ENCODE results near the gene TUBB4B.

TUBB4B gene

DNA sequence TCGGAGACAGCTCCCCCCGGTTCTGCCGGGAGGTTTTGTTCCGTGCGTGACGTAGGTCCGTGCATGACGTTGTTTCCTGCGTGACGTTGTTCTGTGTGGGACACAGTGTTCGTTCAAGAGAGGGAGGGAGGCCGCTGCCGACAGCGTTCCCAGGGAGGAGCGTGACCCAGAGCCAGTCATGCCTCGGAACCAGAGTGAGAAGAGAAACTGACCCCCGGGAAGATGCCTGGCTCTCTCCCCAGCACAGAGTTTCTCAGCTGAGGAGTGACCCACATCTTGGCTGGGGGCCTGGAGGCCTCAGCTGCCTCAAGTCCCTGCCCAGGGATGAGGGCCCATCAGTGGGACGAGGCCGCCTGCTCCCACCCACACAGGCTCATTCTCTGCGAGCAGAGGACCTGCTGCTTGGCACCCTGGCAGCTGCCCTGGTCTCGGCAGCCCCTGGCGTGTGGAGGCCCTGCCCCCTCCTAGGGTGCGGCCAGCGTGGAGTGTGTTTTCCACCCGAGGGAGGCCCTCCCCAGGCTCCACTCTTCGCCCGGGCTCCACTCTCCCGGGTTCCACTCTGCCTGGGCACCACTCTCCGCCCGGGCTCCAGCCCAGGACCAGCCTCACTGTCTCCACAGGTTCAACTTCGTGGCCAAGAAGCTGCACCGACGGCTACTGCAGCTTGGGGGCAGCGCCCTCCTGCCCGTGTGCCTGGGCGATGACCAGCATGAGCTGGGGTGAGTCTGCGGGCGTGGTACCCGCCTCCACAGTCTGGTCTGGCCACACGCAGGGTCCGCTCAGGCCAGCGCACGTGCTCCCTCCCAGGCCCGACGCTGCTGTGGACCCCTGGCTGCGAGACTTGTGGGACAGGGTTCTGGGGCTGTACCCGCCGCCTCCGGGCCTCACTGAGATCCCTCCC, 27.7 kb upstream of the TUBB4B start:
- no peak for DNase-seq

DNA sequence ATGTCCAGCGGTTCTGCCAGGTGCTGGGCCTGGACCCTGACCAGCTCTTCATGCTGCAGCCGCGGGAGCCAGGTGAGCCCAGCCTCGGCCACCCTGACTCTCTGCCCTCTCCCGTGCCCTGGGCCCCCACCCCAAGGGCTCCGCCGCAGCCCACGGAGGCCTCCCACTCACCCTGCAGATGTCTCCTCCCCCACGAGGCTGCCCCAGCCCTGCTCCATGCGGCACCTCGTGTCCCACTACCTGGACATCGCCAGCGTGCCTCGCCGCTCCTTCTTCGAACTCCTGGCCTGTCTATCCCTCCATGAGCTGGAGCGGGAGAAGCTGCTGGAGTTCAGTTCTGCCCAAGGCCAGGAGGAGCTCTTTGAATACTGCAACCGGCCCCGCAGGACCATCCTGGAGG, 26.5 kb upstream of the TUBB4B start:
- no peak for DNase-seq

DNA sequence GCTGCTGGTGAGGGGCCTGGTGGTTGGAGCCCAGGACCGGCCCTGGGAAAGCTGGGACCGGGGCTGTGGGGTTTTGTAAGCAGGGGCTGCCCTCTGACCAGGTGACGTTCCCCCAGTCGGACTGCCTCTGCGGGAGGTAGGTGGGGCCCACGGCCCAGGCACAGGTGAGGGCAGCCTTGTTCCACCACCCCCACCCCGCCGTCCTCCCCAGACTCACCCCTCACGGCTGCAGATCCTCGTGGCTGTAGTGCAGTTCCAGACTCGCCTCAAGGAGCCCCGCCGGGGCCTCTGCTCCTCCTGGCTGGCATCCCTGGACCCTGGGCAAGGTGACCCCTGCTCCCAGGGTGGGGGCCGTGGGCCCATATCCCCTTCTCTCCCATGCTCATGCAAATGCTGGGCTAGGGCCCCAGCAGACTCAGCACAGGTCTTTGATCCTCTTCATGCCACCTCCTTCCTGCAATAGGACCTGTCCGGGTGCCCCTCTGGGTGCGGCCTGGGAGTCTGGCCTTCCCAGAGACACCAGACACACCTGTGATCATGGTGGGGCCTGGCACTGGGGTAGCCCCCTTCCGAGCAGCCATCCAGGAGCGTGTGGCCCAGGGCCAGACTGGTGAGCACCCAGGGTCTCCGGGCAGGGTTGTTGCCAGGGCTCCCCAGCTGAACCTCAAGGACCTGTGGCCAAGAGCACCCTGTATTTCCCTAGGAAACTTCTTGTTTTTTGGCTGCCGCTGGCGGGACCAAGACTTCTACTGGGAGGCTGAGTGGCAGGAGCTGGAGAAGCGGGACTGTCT, 25.7 kb upstream of the TUBB4B start:
- no peak for DNase-seq

DNA sequence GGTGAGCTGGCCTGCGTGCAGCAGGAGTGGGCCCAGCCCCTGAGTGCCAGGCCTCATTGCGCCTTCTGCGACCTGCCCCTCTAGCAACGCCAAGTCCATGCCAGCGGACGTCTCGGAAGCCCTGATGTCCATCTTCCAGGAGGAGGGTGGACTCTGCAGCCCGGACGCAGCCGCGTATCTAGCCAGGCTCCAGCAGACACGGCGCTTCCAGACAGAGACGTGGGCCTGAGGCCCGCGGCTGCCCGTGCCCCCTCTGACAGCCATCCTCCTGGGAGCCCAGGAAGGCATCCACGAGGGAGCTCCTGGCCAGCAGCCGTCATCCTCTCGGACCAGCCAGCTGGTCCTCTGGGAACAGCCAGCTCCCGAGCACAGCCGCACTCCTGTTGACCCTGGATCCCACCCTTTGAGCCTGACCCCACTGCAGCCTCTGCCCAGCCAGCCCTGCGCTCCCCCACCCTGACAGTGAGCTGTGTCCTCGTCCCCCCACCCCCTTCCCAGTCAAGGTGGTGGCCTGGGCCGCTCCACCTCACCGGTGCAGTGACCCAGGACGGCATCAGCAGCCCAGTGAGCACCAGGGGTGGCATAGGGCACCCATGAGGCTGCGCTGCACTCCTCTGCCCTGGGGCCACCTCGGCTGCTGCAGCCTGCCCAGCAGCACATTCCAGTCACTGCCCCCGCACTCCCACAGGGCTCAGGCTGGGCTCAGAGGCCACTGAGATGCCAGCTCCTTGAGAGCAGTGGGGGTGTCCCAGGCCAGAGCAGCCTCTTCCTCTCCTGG, 24.7 kb upstream of the TUBB4B start:
- no peak for DNase-seq

DNA sequence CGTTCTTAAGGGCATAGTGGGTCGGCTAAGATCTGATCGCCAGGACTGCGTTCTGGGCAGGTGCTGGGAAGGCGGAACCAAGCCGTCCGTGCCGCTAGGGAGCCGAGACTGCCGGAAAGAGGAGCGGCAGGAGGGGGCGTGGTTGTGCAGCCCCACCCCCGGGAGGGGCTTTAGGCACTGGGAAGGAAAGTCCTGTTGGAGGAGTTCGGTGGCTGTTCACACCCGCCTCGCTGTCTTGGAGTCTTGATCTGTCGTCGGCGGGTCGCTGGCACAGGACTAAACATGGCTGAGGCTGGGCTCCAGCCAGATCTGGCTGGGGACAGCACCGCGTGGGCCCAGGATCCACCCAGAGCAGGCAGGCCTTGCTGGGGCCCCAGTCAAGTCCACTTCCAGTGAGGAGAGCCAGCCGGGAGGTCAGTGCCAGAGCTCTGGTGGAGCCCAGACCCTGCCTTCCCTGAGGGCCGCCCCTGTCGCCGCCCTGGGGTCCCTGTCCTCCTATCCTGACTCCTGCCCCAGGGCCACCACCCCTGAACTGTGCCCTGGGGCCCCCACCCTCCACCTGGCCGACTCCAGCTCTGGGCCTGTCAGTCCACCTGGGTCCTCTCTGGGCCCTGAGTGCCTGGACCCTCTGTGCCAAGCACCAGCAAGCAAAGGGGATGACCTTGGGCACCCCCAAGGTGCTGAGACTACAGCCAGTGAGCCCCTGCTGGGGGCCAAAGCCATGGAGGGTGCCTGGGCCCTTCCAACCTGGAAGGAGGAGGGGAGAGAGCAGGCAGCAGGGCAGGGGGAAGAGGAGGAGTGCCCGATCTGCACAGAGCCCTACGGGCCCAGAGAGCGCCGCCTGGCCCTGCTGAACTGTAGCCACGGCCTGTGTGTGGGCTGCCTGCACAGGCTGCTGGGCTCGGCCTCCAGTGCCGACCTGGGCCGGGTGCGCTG, 23.5 kb upstream of the TUBB4B start:
- DNase-seq, result no peak

DNA sequence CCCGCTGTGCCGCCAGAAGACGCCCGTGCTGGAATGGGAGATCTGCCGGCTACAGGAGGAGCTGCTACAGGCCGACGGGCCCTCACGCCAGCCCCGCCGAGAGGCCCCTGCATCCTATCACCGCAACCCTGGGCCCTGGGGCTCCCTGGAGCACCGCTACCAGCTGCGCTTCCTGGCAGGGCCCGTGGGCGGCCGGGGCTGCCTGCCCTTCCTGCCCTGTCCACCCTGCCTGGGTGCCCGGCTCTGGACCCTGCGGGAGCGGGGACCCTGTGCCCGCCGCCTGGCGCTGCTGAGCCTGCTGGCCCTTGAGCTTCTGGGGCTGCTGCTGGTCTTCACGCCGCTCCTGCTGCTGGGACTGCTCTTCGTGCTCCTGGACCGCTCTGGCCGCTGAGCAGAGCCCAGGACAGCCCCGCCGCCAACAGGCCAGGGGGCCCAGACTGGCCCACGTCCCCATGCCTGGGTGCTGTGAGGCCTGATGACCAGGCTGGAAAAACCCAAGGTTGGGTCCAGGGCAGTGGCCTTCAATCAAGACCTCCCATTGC, 22.8 kb upstream of the TUBB4B start:
- DNase-seq, result no peak

DNA sequence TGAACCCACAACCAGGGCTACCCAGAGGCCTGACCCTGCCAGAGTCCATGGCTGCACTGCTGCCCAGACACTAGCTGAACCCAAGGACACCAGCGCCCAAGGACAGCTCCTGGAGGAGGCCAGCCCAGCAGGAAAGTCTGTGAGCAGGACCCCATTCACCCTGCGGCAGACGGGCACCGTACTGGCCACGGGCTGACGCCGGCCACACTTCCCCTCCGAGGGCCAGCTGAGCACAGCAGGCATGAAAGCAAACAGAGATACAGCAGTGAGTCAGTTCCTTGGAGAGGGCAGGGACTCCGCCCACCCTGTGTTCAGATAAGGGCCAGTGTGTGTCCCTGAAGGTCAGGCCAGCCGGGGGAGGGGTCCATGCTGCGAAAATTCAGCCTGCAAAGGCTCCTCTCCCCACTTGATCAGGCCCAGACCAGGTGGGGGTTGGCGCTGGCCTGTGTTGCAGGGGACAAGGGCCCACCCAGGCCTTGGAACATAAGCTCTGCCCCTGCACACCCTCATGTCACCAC, 22.3 kb upstream of the TUBB4B start:
- DNase-seq, result no peak

DNA sequence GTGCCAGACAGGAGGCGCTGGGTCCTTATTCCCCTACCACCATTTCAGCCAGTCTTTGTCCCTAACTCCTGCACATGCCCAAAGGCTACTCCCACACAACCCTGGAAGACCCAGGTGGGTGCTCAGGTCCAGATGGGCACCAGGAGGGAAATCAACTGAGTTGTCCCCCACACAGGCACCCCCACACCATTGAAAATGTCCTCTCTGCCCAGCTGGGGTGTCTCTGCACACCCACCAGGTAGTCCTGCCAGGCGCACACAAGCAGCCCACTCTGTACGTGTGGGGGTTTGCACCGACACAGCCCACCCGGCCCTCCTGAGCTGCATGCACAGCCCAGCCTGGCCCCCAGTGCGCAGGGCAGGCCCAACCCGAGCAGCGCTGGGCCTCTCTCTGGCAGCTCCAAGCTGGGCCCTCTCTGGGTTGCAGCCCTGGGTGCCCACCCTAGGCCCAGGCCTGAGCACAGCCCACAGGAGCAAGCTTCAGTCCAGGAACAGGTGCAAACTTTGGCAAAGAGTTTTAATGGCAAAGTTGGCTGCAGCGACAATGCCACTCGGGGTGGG, 21.2 kb upstream of the TUBB4B start:
- no peak for DNase-seq

DNA sequence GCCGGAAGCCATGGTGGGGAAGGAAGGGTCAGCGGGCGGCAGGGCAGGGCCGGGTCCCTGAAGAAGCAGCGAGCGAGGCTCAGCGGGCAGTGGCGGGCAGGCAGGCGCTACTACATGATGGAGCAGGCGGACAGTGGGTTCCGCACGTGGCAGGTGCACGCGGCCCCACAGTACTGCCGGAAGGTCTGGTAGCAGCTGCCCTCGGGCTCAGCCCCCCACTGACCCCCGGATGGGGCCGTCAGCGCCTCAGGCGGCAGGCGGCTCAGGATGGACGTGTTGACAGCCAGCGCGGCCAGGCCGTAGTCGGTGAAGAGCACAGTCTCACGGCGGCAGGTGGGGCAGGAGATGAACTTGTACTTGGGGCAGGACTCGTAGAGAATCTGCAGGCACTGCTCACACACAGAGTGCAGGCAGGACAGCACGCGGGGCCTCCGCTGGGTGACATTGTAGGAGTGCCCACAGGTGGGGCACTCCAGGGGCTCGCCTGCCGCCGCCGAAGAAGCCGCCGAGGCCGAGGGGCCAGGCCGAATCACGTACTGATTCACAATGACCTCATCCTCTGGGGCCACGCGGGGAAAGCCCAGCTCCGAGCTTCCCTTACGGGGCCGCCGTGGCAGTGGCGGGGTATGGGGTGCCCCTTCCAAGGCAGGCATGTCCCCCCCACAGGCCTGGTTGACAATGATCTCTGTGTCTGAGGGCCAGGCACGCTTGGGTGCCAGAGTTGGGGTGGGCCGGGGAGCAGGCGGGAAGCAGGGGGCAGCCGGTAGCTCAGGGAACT, 20.6 kb upstream of the TUBB4B start:
- DNase-seq, result no peak

DNA sequence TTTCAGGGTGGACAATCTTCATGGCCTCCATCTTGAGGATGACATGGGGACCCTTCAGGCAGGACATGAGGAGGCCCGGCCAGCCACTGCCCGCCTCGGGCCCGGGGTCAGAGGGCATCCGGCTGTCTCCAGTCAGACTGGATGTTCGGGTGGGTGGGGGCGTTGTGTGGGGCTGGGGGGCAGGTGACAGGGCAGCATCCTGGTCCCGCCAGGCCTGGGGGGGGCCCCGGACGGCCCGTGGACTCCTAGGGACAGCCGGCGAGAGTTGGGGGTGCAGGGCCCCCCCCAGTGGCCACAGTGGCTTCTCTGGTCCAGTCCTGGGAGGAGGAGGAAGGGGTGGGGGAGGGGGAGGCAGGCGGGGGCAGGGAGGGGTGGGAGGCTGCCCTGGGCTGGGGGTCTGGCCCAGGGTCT, 20.0 kb upstream of the TUBB4B start:
- no peak for DNase-seq

DNA sequence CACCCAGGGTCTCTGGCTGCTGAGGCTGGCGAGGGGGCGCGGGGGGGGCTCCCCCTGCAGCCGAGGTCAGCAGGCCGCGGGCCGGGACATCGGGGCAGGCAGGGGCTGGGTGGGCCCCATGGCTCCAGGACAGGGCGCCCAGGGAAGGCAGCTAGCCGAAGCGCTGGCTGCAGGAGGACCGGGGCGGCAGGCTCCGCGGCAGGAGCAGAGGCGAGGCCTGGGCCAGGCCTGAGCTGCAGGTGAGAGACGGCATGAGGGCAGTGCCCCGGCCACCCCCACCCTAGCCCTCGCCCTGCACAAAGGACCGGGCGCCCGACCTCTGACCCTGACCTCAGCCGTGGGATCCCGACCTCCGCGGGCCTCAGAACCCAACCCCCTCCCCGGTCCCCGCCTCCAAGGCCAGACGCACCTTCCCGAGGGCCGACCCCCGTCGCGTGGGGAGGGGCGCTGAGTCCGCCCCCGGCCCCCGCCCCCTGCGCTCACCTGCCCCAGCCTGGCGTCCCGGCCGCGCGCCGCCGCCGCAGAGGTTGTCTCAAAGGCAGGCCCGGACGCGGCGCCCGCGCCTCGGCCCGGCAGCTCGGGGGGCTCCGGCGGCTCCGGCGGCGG, 19.5 kb upstream of the TUBB4B start:
- DNase-seq, result no peak

DNA sequence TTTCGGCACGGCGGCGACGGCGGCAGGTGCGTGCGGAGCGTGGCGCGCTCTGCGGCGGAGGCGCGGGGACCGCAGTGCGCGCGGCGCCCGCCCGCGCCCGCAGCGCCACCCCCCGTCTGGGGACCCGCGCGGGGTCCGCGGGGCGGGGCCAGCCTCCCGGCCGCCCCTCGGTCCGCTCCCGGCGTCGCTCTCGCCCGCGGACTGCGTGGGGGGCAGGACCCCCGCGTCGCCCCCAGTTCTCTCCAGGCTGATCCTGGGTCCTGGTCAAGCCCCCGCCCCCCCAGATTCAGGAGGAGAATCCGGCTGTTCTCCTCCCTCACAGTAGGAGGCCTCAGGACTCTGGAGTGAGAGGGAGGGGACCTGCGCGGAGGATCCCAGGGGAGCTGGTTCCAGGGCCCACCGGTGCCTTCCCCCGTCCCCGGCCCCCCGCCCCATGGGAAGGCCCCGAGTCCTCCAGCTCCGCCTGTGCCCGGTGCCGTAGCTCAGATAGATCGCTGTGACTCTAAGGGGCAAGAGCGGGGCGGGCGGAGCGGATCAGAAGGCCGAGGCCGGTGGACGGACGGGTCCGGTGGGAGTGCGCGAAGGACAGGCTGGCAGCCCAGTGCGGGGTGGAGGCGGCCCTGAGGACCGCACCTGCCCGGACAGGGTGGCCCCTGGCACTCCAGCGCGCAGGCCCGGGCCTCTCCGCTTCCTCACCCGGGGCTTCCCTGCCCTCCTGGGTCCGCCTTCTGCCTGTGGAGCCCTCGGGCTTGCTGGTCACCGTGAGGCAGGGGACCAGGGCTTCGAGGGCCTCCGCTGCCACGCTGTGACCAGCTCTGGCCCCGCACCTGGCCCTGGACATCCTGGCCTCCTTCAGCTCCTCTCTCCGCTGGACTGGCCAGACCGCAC, 18.7 kb upstream of the TUBB4B start, which contains the start of gene RNF208:
RNF208 (minus strand) TSS at position 51 of the 888 bp plus-strand sequence. CDS start 1,028 bp downstream, outside the sequence.
- DNase-seq, result no peak

DNA sequence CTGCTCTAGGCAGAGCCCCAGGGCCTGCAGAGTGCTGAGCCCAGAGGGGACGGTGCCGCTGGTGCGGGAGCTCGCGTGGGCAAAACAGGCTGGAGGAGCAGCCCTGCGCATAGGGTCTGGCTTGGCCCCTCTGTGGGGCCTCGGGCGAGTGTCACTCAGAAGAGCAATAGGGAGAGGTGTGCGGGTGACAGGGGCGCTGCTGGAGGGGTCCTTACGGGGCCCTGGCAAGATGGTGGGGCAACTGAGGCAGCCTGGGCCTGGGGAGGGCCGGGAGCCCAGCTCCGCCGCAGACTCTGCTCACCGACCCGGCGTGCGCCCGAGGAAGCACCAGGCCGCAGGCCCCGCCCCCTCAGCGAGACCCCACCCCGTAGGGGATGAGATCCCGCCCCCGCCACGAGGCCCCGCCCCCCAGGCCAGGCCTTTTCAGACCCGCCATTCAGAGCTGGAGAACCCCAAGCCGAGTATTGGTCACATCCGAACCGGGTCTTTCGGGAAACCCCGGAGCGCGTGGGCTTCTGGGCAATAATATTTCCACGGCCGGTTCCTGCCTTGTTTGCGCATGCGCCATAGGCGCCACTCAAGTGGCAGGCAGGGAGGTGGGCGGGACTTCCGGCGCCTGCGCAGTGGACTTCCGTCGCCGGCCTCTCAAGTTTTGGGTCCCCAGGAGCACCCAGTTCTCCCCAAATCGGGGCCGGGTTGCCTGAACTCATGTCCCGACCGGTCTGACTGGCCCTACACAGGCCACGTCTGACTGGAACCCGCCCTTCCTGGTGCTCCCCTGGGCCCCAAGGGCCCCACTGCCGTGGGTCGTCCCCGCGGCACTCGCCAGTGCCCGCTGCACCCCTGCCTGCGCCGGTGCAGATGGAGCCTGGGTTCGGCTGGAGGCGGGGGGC, 17.8 kb upstream of the TUBB4B start:
- peak; percentile 99 for DNase-seq

DNA sequence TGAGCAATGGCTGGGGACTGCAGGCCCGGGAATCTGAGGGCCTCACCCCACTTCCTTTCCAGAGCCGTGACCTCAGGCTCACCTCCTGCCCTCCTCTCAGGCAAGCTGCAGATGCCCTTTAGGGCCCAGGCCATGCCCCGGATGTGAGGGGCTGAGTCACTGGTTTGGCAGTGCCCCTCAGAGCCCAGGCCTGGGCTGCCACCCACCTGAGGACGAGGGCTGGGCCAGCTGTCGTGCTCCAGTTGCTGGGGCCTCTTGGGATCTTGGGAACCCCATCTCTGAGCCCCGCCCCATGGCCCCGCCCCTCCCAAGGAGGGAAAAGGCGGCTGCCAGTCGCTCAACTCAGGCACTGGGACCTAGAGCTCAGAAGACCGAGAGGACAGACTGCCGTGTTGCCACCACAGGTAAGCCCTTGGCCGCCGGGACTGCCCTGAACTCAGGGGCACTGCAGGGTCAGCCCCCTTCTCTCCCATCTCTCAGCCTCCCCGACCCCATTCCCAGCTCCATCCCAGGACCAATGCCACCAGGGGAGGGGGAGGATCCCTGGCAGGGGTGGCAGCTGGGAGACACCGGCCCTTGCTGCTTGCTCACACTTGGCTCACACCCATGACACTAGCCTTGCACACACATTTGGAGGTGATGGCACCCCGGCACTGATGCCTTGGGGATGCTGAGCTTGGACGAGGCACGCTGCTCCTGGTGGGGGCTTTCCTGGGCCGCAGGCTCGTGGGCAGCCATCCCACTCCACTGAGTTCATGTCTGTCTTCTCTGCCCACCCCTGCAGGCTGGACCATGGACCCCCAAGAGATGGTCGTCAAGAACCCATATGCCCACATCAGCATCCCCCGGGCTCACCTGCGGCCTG, 16.0 kb upstream of the TUBB4B start, which contains the start of gene CYSRT1:
CYSRT1 (plus strand) TSS at position 345 of the 865 bp plus-strand sequence; CDS start at position 793, 448 bp downstream.
- no peak for DNase-seq

DNA sequence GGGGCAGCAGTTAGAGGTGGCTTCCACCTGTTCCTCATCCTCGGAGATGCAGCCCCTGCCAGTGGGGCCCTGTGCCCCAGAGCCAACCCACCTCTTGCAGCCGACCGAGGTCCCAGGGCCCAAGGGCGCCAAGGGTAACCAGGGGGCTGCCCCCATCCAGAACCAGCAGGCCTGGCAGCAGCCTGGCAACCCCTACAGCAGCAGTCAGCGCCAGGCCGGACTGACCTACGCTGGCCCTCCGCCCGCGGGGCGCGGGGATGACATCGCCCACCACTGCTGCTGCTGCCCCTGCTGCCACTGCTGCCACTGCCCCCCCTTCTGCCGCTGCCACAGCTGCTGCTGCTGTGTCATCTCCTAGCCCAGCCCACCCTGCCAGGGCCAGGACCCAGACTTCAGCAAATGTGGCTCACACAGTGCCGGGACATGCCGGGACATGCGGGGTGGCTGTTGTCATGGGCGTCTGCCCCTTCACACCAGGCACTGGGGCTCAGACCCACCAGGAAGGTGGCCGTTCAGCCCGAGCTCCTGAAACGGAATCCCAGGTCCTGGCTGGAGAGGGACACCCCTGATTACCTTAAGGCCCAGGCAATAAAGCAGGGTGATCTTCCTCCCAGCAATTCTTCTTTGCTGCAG, 15.3 kb upstream of the TUBB4B start:
- no peak for DNase-seq

Measured in effector CD8-positive, alpha-beta T cell (primary cell).